ENCODE measurements around the gene KCNIP3. TPM values are rescaled to one million over a fixed set of nuclear protein-coding genes. Genes with fewer than 3 reads are reported as not detected.

KCNIP3 gene
- polyA plus RNA-seq, 12 donors = 5.0 to 7.6 (median 6.3) TPM; not detected in 1

- no peak for DNase-seq
Measured at GRCh38 chr2:95312543-95313201, 15.5 kb downstream of the KCNIP3 start.

GRCh38 chr2:95313296-95314131 is 16.4 kb downstream of the KCNIP3 start:
- no peak for DNase-seq

- DNase-seq = no peak
Measured at GRCh38 chr2:95314598-95314963, 17.4 kb downstream of the KCNIP3 start.

GRCh38 chr2:95314964-95315611 is 17.9 kb downstream of the KCNIP3 start:
- DNase-seq = no peak

- no peak for DNase-seq
Measured at GRCh38 chr2:95315801-95316411, 18.8 kb downstream of the KCNIP3 start.

- DNase-seq = no peak
Measured at GRCh38 chr2:95316466-95317122, 19.4 kb downstream of the KCNIP3 start.

- DNase-seq = no peak
Measured at GRCh38 chr2:95317123-95317500, 20.0 kb downstream of the KCNIP3 start.

GRCh38 chr2:95317665-95318425 is 20.7 kb downstream of the KCNIP3 start:
- DNase-seq = no peak

- DNase-seq = no peak
Measured at GRCh38 chr2:95318431-95319220, 21.5 kb downstream of the KCNIP3 start.

- no peak for DNase-seq
Measured at GRCh38 chr2:95319481-95320343, 22.6 kb downstream of the KCNIP3 start.

- no peak for DNase-seq
Measured at GRCh38 chr2:95320344-95320712, 23.2 kb downstream of the KCNIP3 start.

GRCh38 chr2:95320986-95321767 is 24.0 kb downstream of the KCNIP3 start:
- no peak for DNase-seq

- no peak for DNase-seq
Measured at GRCh38 chr2:95323347-95324155, 26.4 kb downstream of the KCNIP3 start.

- DNase-seq = no peak
Measured at GRCh38 chr2:95325026-95325425, 27.9 kb downstream of the KCNIP3 start.

GRCh38 chr2:95325590-95326432 is 28.7 kb downstream of the KCNIP3 start:
- no peak for DNase-seq

GRCh38 chr2:95326433-95327140 is 29.4 kb downstream of the KCNIP3 start:
- no peak for DNase-seq
